SK-N-MC (cell line): ENCODE data around the gene ZNF22.

Experiments used
- EZH2 ChIP-seq: fragments of 200-600 bp; sonication (generic); IDR thresholded peaks from one replicate; pipeline ENCODE4 v1.6.1; 2017; ENCODE audit warnings: antibody characterized with exemption
- POLR2AphosphoS5 ChIP-seq: IDR thresholded peaks from 2 replicates; pipeline ENCODE4 v1.6.1; 2012; ENCODE audit warnings: mild to moderate bottlenecking, low read depth, low read length, borderline replicate concordance

DNA sequence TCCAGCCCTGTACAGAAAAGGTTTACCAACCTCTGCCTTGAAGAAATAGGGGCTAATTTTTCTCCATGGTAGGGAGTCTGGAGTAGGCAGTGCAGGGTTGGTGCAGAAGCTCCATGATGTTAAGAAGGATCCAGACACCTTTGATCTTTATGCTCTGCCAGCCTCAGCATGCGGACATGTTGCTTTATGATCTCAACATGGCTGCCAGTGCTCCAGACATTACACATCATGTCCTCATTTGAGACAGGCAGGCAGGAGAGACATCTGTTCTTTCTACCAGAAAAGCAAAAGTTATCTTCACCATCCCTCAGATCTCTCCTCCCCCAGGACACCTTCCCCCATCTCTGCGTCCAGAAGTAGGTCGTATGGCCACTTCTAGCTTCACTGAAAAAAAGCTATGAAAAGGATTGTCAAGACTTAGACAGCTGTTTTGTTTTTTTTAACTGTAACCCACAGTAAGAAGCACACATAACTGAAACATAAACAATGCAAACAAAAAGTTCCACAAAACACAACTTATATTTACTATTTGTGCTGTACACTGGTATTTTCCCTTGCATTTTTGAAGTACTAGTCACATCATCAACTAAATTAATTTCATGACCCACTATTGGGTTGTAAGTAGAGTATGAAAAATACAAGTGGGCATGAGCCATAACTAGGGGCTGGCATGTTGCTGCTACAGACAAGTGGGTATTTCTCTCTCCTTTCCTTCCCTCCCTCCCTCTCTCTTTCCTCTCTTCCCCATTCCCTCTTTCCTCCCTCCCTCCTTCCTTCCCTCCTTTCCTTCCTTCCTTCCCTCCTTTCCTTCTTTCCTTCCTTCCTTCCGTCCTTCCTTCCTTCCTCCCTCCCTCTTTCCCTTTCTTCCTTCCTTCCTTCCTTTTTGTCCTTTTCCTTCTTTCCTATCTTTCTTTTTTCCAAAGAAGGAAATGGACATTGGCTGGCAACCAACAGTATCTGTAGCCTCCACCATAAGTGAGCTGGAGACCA, 43.7 kb upstream of the ZNF22 start:
- TF ChIP-seq POLR2AphosphoS5 (no peak), EZH2 (no peak)
